Measurements from ENCODE around the gene B3GNT2.
"Not testable (repeated sequence)": the region's sequence is repeated elsewhere in the genome, so short reads cannot be mapped to it uniquely, and the experiment has no call there.

The B3GNT2 gene
- 92.6 to 109 reads per million in 2 donors for total RNA-seq

- DNase-seq: peak; percentile 70 to 89 (median 79)
These were observed at the start of gene B3GNT2 for GRCh38 chr2:62195421-62196277. Gene B3GNT2, plus strand, starts transcription at chr2:62196115. Its CDS starts 26,106 bp downstream, at chr2:62222221.

- peak in 1 of 5 experiments; percentile 13 for DNase-seq
These were observed 49.1 kb upstream of the B3GNT2 start for GRCh38 chr2:62146790-62147189.

GRCh38 chr2:62147610-62148301, 48.2 kb upstream of the B3GNT2 start:
- no peak for DNase-seq

GRCh38 chr2:62149708-62150107, 46.2 kb upstream of the B3GNT2 start:
- DNase-seq: peak in 1 of 5 experiments; percentile 35

GRCh38 chr2:62150597-62151305, 45.2 kb upstream of the B3GNT2 start:
- DNase-seq: no peak

- no peak for DNase-seq
These were observed 44.6 kb upstream of the B3GNT2 start for GRCh38 chr2:62151306-62151638.

- no peak for DNase-seq
These were observed 43.9 kb upstream of the B3GNT2 start for GRCh38 chr2:62152000-62152399.

- no peak for DNase-seq
These were observed 38.9 kb upstream of the B3GNT2 start for GRCh38 chr2:62156861-62157496.

GRCh38 chr2:62158444-62159121, 37.3 kb upstream of the B3GNT2 start:
- DNase-seq: no peak

GRCh38 chr2:62160691-62161090, 35.2 kb upstream of the B3GNT2 start:
- not testable (repeated sequence) for DNase-seq

GRCh38 chr2:62163106-62163831, 32.6 kb upstream of the B3GNT2 start:
- DNase-seq: no peak

- no peak for DNase-seq
These were observed 32.1 kb upstream of the B3GNT2 start for GRCh38 chr2:62163834-62164233.

GRCh38 chr2:62175728-62176127, 20.2 kb upstream of the B3GNT2 start:
- DNase-seq: no peak

- no peak for DNase-seq
These were observed 19.1 kb upstream of the B3GNT2 start for GRCh38 chr2:62176801-62177200.

- DNase-seq: no peak
These were observed 18.4 kb upstream of the B3GNT2 start for GRCh38 chr2:62177392-62178049.

GRCh38 chr2:62178741-62179271, 17.1 kb upstream of the B3GNT2 start:
- no peak for DNase-seq

GRCh38 chr2:62180975-62181374, 14.9 kb upstream of the B3GNT2 start:
- no peak for DNase-seq

- no peak for DNase-seq
These were observed 14.1 kb upstream of the B3GNT2 start for GRCh38 chr2:62181843-62182242.

- no peak for DNase-seq
These were observed 11.2 kb upstream of the B3GNT2 start for GRCh38 chr2:62184512-62185230.
